Neuron (in vitro differentiated cells): Measurements from ENCODE around the gene TFG.

Experiments
- H2AFZ ChIP-seq: one replicate; pipeline ENCODE4 v1.6.1; 2013; ENCODE audit warnings: low read depth, mild to moderate bottlenecking, inconsistent platforms, low read length, moderate library complexity
- H3K27me3 ChIP-seq: one replicate; pipeline ENCODE4 v1.6.1; 2013; ENCODE audit warnings: low read length; ENCODE audit not compliant: insufficient read depth
- H3K36me3 ChIP-seq: one replicate; pipeline ENCODE4 v1.6.1; 2013; ENCODE audit warnings: low read length; ENCODE audit not compliant: insufficient read depth
- H3K4me1 ChIP-seq: one replicate; pipeline ENCODE4 v1.6.1; 2013; ENCODE audit warnings: low read length; ENCODE audit not compliant: insufficient read depth
- H3K4me3 ChIP-seq: 2 replicates; pipeline ENCODE4 v1.5.1; 2013; ENCODE audit warnings: mild to moderate bottlenecking, low read length, moderate library complexity
- H3K9me3 ChIP-seq: one replicate; pipeline ENCODE4 v1.6.1; 2013; ENCODE audit warnings: low read length

TFG gene

DNA sequence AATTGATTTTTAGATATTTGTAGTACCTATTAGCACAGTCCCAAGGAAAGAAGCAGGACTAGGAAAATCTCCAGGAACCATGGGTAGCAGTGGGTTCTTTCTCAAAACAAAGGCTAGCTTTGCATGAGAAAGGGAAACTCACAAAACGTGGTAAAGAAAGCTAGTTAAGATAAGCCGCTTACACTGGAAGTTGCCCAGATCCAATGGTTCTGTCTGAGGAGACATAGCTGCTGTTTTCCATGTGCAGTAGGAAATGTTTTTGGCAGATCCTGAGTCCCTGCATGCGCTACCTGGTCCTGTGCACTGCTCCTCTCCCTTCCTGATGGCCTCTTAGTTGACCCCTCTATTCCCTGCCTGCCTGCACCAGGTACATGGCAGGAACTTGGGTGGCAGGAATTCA, 60.4 kb downstream of the TFG start:
- Histone ChIP-seq H3K27me3 (no peaks in the 10 kb centered on the region), H2AFZ (no peak overlapping the region), H3K4me3 (no peak overlapping the region), H3K4me1 (no peaks in the 10 kb centered on the region), H3K36me3 (no peaks in the 10 kb centered on the region), H3K9me3 (no peaks in the 10 kb centered on the region)

DNA sequence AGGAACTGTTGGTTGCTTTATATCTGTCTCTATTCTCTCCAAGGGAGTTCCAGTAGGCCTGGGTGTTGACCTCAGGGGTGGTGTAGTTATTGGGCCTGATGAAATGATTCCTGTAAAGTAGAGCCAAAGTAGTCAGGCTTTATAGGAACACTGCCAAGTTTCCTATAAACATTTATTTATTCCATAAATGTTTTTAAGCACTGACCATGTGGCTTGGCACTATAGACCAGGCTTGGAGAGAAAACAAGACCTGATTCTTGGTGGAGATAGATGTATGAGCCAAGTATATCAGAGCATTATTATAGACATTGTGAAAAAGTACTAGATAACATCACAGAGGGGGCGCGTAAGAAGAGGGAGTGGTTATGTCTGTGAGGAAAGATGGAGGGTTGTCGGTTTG, 65.9 kb downstream of the TFG start:
- no peak overlapping the region for H3K4me3 ChIP-seq
- no peaks in the 10 kb centered on the region for H3K4me1 ChIP-seq
- no peaks in the 10 kb centered on the region for H3K9me3 ChIP-seq
- H2AFZ ChIP-seq, result no peak overlapping the region
- no peaks in the 10 kb centered on the region for H3K27me3 ChIP-seq
- H3K36me3 ChIP-seq, result no peaks in the 10 kb centered on the region

DNA sequence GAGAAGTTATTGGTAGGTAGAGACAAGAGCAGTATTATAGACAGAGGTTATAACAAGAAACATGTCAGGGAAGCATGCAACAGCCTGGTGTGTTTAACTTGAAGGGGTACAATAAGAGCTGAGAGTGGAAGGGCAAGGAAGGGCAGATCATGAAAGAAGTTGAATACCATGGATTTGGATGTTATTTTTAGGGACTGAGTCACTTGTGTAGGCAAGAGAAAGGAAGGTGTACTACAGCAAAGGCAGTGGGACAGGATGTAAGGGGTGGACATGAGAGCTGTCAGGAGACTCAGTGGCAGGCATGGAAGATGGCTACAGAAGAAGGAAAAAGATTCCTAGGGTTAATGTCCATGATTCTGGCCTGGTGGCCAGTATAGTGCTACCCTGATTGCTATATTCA, 66.4 kb downstream of the TFG start:
- no peaks in the 10 kb centered on the region for H3K4me1 ChIP-seq
- H3K4me3 ChIP-seq, result no peak overlapping the region
- H3K27me3 ChIP-seq, result no peaks in the 10 kb centered on the region
- no peak overlapping the region for H2AFZ ChIP-seq
- H3K36me3 ChIP-seq, result no peaks in the 10 kb centered on the region
- no peaks in the 10 kb centered on the region for H3K9me3 ChIP-seq

DNA sequence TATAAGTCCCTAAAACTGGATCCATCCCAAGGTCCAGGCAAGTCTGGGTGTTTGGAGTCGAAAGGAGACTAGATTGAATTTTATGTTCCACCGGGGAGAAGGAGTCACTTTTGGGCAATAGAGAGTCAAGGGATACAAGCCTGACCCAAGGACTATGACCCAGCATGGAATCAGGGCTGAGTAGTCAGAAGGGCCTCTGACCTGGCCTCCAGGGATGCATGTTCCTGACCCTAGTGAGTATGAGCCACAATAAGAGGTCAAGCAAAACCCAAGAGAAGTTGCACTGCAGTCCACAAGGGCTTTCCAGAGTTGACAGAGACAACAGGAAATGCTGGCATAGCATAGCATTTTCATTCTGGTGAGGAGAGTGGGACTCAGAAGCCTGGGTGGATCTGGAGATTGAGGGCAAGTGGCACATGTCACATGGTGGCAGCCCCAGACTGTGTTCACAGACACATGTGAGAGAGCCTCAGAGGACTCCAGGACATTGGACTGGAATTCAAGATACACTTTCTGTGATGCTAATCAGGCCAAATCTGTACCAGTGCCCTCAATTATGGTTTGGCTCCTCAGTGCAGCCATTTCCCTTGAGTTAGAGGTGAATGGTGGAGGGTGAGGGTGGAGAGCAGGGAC, 66.9 kb downstream of the TFG start:
- Histone ChIP-seq H3K9me3 (no peaks in the 10 kb centered on the region), H3K4me1 (no peaks in the 10 kb centered on the region), H3K4me3 (no peak overlapping the region), H3K36me3 (no peaks in the 10 kb centered on the region), H2AFZ (no peak overlapping the region), H3K27me3 (no peaks in the 10 kb centered on the region)

DNA sequence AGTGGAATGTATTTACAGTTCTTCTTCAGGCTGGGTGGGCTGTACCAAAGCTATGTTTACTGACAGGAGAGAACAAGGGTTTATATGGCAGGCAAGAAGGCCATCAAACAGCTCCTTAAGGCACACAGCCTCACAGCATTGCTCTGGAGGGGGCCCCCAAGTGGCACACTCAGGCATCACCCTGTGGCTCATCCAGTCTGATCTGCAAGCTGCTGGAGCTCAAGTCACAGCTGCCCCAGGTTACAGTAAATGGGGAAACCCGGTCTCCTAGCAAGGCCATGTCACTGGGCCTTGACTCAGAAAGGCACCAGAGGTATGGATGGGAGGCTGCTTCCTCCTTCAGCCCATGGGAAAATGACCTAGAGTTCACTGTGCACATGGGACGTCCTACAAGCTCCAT, 67.5 kb downstream of the TFG start:
- no peak overlapping the region for H3K4me3 ChIP-seq
- H3K36me3 ChIP-seq, result no peaks in the 10 kb centered on the region
- H2AFZ ChIP-seq, result no peak overlapping the region
- H3K4me1 ChIP-seq, result no peaks in the 10 kb centered on the region
- no peaks in the 10 kb centered on the region for H3K27me3 ChIP-seq
- no peaks in the 10 kb centered on the region for H3K9me3 ChIP-seq

DNA sequence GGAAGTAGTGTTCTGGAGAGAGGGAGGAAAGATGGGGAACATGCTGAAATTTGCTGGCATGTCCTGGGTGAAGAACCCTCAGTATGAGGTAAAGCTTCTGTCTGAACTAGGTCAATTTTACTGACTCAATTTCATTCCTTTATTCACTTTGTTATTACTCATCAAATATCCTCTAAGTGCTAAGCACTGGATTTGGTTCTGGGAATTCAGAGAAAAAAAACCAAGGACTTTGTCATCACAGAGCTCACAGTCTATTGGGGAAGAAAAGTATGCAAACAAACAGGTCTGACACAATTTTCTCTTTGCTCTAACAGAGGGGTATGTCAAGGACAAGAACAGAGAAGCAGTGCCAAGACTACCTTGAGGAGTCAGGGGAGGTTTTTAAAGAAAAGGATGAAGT, 68.0 kb downstream of the TFG start:
- H3K27me3 ChIP-seq, result no peaks in the 10 kb centered on the region
- no peaks in the 10 kb centered on the region for H3K9me3 ChIP-seq
- H3K4me1 ChIP-seq, result no peaks in the 10 kb centered on the region
- H2AFZ ChIP-seq, result no peak overlapping the region
- H3K4me3 ChIP-seq, result no peak overlapping the region
- no peaks in the 10 kb centered on the region for H3K36me3 ChIP-seq

DNA sequence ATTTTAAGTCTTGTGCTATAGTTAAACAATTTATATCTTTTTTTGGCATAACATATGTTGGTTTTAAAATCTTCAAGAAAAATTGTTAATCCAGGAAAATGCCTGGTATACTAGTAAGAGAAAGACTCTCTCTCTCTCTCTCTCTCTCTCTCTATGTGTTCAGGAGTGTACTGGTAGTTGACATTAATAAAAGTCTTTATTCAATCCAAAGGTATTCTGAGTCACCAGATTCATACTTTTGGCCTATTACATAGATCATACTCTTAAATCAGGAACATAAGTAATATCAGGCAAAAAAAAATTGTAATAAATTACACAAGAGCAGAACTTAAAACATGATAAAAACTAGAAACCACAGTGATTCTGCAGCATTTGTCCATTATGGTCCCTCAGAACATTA, 70.2 kb downstream of the TFG start:
- Histone ChIP-seq H3K36me3 (no peaks in the 10 kb centered on the region), H3K4me1 (no peaks in the 10 kb centered on the region), H2AFZ (no peak overlapping the region), H3K27me3 (no peaks in the 10 kb centered on the region), H3K4me3 (no peak overlapping the region), H3K9me3 (no peaks in the 10 kb centered on the region)

DNA sequence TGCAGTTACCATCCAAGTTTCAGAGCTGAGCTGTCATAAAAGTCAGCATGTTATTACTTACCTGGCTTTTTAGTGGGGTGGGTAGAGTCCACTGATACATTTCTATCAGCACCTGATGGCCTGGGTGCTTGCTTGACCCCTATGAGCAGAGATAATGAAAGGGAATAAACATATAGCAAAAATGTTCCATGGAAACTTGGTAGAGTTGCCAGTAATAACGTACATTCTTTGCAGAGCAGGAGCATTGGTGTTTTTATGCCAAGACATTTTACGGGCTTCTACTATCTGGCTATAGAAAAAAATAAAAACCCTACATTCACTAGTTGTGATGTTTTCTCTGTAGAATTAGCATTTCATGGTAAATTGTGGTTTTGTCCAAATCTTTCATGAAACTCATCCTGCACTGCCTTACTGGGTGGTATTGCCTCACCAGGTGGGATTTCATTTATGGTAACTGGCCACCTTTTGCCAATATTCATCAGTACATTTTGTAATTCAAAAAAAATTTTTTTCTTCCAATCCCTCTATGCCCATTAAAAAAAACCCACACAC, 70.9 kb downstream of the TFG start:
- Histone ChIP-seq H3K4me1 (no peaks in the 10 kb centered on the region), H2AFZ (no peak overlapping the region), H3K36me3 (no peaks in the 10 kb centered on the region), H3K9me3 (no peaks in the 10 kb centered on the region), H3K27me3 (no peaks in the 10 kb centered on the region), H3K4me3 (no peak overlapping the region)

DNA sequence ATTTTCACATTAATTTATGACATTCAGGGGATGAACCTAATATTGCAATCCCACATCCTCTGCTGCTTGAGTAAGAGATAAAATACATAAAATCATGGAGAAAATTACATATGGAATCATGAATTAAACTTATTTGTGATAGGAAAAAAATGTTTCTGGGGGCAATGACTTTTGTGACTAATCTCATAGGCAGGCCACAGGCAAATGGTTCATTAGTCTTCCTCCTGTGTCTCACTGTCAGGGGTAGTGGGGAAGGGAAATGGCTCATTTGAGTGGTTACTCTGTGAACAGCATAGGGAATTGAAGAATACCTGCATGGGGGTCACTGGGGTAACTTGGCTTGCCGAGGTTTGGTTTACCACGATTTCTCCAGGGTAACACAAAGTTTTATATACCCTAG, 72.0 kb downstream of the TFG start:
- Histone ChIP-seq H2AFZ (no peak overlapping the region), H3K4me1 (no peaks in the 10 kb centered on the region), H3K9me3 (no peaks in the 10 kb centered on the region), H3K36me3 (no peaks in the 10 kb centered on the region), H3K27me3 (no peaks in the 10 kb centered on the region), H3K4me3 (no peak overlapping the region)

DNA sequence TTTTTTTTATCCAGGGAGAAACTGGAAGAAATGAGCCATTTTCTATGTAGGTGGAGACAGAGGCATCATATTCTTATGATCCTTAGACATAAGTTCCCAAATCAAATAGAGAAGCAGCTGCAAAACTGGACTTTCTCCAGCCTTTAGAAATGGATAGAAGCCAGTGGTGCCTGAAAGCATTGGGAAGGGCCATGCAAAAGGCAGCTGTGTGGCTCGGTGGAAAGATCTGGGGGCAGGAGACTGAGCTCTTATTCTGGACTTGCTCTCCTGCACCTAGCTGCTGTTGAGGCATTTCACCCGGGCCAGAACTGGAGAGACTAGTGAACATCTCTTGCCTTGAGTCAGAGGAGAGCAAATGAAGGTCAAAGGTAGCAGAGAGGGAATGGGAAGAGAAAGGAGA, 73.1 kb downstream of the TFG start:
- no peaks in the 10 kb centered on the region for H3K27me3 ChIP-seq
- no peak overlapping the region for H3K4me3 ChIP-seq
- H3K9me3 ChIP-seq, result no peaks in the 10 kb centered on the region
- H2AFZ ChIP-seq, result no peak overlapping the region
- no peaks in the 10 kb centered on the region for H3K4me1 ChIP-seq
- no peaks in the 10 kb centered on the region for H3K36me3 ChIP-seq

DNA sequence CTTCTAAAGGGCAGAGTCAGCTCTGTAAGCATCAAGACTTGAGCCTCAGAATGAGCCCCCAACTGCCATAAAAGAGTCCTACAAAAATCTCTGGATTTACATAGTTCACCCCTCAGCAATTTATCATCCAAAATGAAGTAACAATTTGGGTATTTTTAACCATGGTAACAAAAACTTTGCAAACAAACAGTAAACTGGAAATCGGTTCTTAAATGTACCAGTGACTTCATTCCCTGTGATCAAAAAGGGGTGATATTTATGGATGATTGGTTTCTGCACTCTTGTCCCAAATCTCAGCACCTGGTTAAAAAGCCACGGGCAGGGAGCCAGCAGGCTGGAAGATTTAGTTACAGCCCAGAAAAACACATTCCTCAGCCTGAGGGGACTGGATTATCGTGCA, 73.6 kb downstream of the TFG start:
- Histone ChIP-seq H2AFZ (no peak overlapping the region), H3K4me1 (no peaks in the 10 kb centered on the region), H3K36me3 (no peaks in the 10 kb centered on the region), H3K27me3 (no peaks in the 10 kb centered on the region), H3K9me3 (no peaks in the 10 kb centered on the region), H3K4me3 (no peak overlapping the region)

DNA sequence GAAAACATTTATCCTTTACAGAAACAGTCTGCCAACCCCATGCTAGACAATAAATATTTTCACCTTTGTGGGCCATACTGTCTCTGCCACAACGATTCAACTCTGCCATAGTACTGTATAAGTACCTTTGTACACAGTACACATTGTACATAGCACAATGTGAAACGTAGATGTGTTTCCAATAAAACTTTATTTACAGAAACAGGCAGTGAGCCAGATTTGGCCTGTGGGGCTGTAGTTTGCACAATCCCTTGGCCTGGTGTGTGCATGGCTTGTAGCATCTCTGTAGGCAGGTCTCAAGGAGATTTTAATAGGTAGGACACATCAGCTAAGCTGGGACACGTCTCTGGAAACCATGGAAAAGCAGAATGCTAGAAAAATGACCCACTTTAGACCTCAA, 74.3 kb downstream of the TFG start:
- Histone ChIP-seq H3K9me3 (no peaks in the 10 kb centered on the region), H3K4me1 (no peaks in the 10 kb centered on the region), H3K4me3 (no peak overlapping the region), H2AFZ (no peak overlapping the region), H3K27me3 (no peaks in the 10 kb centered on the region), H3K36me3 (no peaks in the 10 kb centered on the region)

DNA sequence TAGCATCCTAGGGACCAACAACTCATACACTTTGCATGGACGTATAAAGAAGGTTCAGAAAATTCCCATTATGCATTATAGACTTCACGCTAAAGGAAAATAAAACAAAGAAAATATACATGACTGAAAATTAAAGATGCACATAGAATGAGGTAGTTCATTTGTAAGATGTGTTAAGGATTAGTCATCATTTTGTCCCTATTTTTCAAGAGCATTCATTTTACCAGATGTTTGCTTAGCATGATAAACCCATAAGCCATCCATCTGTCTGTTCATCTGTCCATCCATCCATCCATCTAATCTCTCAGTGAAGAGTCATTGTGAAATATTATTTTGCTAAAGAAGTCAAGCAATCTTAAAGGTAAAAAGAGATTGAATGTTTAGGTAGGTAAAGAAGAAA, 80.3 kb downstream of the TFG start:
- peaks cover 3% of the 10 kb centered on the region for H3K27me3 ChIP-seq
- no peaks in the 10 kb centered on the region for H3K4me1 ChIP-seq
- H3K4me3 ChIP-seq, result no peak overlapping the region
- H3K36me3 ChIP-seq, result no peaks in the 10 kb centered on the region
- no peak overlapping the region for H2AFZ ChIP-seq
- H3K9me3 ChIP-seq, result no peaks in the 10 kb centered on the region

DNA sequence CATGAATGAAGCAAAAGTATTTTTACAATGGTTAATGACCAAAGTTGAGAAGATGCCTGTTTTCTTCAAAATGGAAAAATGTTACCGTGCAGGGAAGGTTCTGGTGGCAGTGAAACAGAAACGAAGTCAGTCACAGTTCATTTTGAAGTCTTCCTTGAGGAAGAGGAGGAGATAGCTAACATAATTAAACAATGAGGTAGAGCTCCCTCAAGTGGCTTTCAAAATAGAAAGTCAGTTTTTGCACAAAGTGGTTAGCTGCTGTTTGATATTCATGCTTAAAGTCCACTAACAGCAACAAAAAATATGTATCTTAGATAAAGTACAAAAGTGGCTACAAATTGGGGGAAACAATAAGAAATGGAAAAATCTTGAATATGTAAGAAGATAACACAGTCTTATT, 87.3 kb downstream of the TFG start:
- no peak overlapping the region for H2AFZ ChIP-seq
- H3K4me3 ChIP-seq, result no peak overlapping the region
- H3K36me3 ChIP-seq, result no peaks in the 10 kb centered on the region
- no peaks in the 10 kb centered on the region for H3K27me3 ChIP-seq
- no peaks in the 10 kb centered on the region for H3K4me1 ChIP-seq
- no peaks in the 10 kb centered on the region for H3K9me3 ChIP-seq
